ENCODE measurements around the gene STX19. TPM values are rescaled to one million over a fixed set of nuclear protein-coding genes. Genes with fewer than 3 reads are reported as not detected.

Gene STX19
- total and polyA plus RNA-seq, 2 donors (not counting 3 experiments of a cell fraction or from before 2014, with no cell fraction given) = not detected

- dilution Hi-C loops (cut with MboI; ENCODE audit: extremely low pct_ligation_motif_present, low sequenced_read_pairs) = no loop called here
- no peak overlapping the region for H3K4me2 ChIP-seq (ENCODE audit: insufficient read depth, low read length)
- BruUV-seq (replicated peaks) = no TSS peak
- no peaks in the 10 kb centered on the region for H3K27me3 ChIP-seq (ENCODE audit: control insufficient read depth in 2 of 2, insufficient read depth in 2 of 2, low read length in 2 of 2)
- H3K4me3 ChIP-seq (replicated peaks in 1 of 3; ENCODE audit: insufficient read depth in 1 of 3, low read depth in 1 of 3, low read length in 3 of 3) = no peak overlapping the region
- POLR2A ChIA-PET = no interaction called here
- no peaks in the 10 kb centered on the region for H3K9me3 ChIP-seq (replicated peaks; ENCODE audit: control insufficient read depth, insufficient read depth, low read length)
- no peaks in the 10 kb centered on the region for H3K36me3 ChIP-seq (ENCODE audit: control insufficient read depth in 2 of 2, extremely low read depth in 1 of 2, insufficient read depth in 2 of 2, low read length in 2 of 2)
- DNase-seq (ENCODE audit: low read depth, low spot score) (no peak), FAIRE-seq (no peak)
- TF ChIP-seq POLR2A (IDR thresholded peaks at IDR 0.05; ENCODE audit: low read depth, low read length) (no peak), JUN (IDR thresholded peaks at IDR 0.05; ENCODE audit: borderline replicate concordance, insufficient read depth, insufficient read length, low read depth) (no peak), EZH2 (IDR thresholded peaks at IDR 0.05; ENCODE audit: borderline replicate concordance, low read depth, low read length, severe bottlenecking) (no peak), POLR2AphosphoS5 (IDR thresholded peaks at IDR 0.05; ENCODE audit: insufficient read depth, low read depth, low read length) (no peak), MYC (IDR thresholded peaks at IDR 0.05; ENCODE audit: low read depth, low read length) (no peak), GATA2 (IDR thresholded peaks at IDR 0.05; ENCODE audit: insufficient read depth, insufficient read length, low read depth, low read length) (no peak), FOS (IDR thresholded peaks at IDR 0.05; ENCODE audit: borderline replicate concordance, insufficient read depth, low read length) (no peak)
- TF ChIP-seq, protein P1, sequence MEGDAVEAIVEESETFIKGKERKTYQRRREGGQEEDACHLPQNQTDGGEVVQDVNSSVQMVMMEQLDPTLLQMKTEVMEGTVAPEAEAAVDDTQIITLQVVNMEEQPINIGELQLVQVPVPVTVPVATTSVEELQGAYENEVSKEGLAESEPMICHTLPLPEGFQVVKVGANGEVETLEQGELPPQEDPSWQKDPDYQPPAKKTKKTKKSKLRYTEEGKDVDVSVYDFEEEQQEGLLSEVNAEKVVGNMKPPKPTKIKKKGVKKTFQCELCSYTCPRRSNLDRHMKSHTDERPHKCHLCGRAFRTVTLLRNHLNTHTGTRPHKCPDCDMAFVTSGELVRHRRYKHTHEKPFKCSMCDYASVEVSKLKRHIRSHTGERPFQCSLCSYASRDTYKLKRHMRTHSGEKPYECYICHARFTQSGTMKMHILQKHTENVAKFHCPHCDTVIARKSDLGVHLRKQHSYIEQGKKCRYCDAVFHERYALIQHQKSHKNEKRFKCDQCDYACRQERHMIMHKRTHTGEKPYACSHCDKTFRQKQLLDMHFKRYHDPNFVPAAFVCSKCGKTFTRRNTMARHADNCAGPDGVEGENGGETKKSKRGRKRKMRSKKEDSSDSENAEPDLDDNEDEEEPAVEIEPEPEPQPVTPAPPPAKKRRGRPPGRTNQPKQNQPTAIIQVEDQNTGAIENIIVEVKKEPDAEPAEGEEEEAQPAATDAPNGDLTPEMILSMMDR (IDR thresholded peaks at IDR 0.05; ENCODE audit: extremely low read depth in 1 of 2, insufficient read depth in 1 of 2, low read depth in 1 of 2, low read length in 2 of 2) = no peak
- TF ChIP-seq, protein P2, sequence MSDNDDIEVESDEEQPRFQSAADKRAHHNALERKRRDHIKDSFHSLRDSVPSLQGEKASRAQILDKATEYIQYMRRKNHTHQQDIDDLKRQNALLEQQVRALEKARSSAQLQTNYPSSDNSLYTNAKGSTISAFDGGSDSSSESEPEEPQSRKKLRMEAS (IDR thresholded peaks at IDR 0.05; ENCODE audit: insufficient read depth, insufficient read length) = no peak
- CTCF ChIA-PET = no interaction called here
- no peak overlapping the region for H3K9ac ChIP-seq (replicated peaks; ENCODE audit: extremely low read depth, insufficient read depth, low read length)
- H2AFZ ChIP-seq (ENCODE audit: low read depth, low read length) = no peak overlapping the region
- H3K9me1 ChIP-seq (replicated peaks; ENCODE audit: control insufficient read depth, extremely low read depth, insufficient read depth, low read length) = no peaks in the 10 kb centered on the region
- H3K79me2 ChIP-seq (ENCODE audit: control insufficient read depth, insufficient read depth, low read length) = peaks cover 17% of the 10 kb centered on the region
- intact Hi-C loops (cut with micrococcal nuclease) = no loop called here
- H3K4me1 ChIP-seq (ENCODE audit: control insufficient read depth, extremely low read depth, insufficient read depth, low read length) = peaks cover 23% of the 10 kb centered on the region
- no peaks in the 10 kb centered on the region for H4K20me1 ChIP-seq (replicated peaks; ENCODE audit: control insufficient read depth, extremely low read depth, insufficient read depth, low read length)
- H3K27ac ChIP-seq (ENCODE audit: insufficient read depth, low read depth, low read length) = no peak overlapping the region
Measured at GRCh38 chr3:93983408-93983807, 45.0 kb downstream of the STX19 start.
